Colonic mucosa (tissue), 4 donors: ENCODE results near the gene PDZD2. TPM values are rescaled to one million over a fixed set of nuclear protein-coding genes. Genes with fewer than 3 reads are reported as not detected.

Experiments used
- DNase-seq: peaks from one replicate; pipeline ENCODE4 v3.0.0-alpha.2; 2020
- H3K27ac ChIP-seq: fragments of 200-600 bp; one replicate; pipeline ENCODE4 v1.8.0; 2021
- H3K27me3 ChIP-seq: fragments of 200-600 bp; one replicate; pipeline ENCODE4 v1.8.0; 2021
- H3K36me3 ChIP-seq: fragments of 200-600 bp; one replicate; pipeline ENCODE4 v1.8.0; 2021
- H3K4me1 ChIP-seq: fragments of 200-600 bp; one replicate; pipeline ENCODE4 v1.8.0; 2021; ENCODE audit warnings: mild to moderate bottlenecking
- H3K4me3 ChIP-seq: fragments of 200-600 bp; one replicate; pipeline ENCODE4 v1.8.0; 2021
- H3K9ac ChIP-seq, 2 donors: one replicate each; pipeline ENCODE4 v1.7.0; 2013; ENCODE audit warnings: control low read depth in 2 of 2, low read depth in 2 of 2, low read length in 2 of 2
- H3K9me3 ChIP-seq: fragments of 200-600 bp; one replicate; pipeline ENCODE4 v1.8.0; 2021
- intact Hi-C: fragments of 100-400 bp; cut with DNase I; formaldehyde crosslinking; loops from one replicate; pipeline ENCODE4 v1.14.1; 2022
- total RNA-seq, 2 donors: library from RNA; stranded (reverse); fragmentation: NEBNext Ultra II Directional in 1 of 2; extraction: Animal tissue kit (Norgen Biotek cat#: 25700) in 1 of 2; gene quantifications; one replicate each; pipeline ENCODE4 v1.2.1, GENCODE V29; 2021
- TF ChIP-seq, protein P1 (sequence below): fragments of 200-600 bp; IDR thresholded peaks from one replicate; pipeline ENCODE4 v1.8.0; 2022; ENCODE audit warnings: antibody characterized with exemption, mild to moderate bottlenecking
- donor health status: healthy.
- donor health status: DM: no; HTN: no; CAD: no.
- donor health status: DM: no; HTN: no; CAD: no.

PDZD2 gene
- total RNA-seq, 2 donors from 2014 or later: 1.8 to 2.3 TPM

- Histone ChIP-seq H3K9me3 (no peaks in the 10 kb centered on the region), H3K9ac (no peak overlapping the region), H3K4me3 (no peak overlapping the region), H3K36me3 (no peaks in the 10 kb centered on the region), H3K27ac (no peak overlapping the region), H3K27me3 (no peaks in the 10 kb centered on the region), H3K4me1 (no peaks in the 10 kb centered on the region)
- TF ChIP-seq, protein P1, sequence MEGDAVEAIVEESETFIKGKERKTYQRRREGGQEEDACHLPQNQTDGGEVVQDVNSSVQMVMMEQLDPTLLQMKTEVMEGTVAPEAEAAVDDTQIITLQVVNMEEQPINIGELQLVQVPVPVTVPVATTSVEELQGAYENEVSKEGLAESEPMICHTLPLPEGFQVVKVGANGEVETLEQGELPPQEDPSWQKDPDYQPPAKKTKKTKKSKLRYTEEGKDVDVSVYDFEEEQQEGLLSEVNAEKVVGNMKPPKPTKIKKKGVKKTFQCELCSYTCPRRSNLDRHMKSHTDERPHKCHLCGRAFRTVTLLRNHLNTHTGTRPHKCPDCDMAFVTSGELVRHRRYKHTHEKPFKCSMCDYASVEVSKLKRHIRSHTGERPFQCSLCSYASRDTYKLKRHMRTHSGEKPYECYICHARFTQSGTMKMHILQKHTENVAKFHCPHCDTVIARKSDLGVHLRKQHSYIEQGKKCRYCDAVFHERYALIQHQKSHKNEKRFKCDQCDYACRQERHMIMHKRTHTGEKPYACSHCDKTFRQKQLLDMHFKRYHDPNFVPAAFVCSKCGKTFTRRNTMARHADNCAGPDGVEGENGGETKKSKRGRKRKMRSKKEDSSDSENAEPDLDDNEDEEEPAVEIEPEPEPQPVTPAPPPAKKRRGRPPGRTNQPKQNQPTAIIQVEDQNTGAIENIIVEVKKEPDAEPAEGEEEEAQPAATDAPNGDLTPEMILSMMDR: no peak
- intact Hi-C loops: no loop called here
- no peak for DNase-seq
These were observed 379.8 kb downstream of the PDZD2 start for GRCh38 chr5:32018476-32019436.

DNA sequence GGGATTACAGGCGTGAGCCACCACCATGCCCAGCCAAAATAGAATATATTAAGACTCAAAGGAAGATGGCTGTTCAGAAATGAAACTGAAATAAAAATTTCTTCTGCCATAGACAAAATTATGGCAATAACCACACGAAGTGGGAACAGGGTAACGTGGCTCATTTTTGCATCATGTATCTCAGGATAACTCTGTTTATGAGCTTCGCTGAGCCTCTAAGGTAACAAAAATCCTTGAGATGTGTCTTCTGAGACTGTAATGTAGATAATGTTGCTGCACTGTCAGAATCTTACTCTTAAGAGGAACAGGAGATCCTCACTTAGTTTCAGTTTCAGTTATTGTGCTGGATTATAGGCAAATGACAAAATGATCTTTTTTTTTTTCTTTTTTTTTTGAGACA lies 381.3 kb downstream of the PDZD2 start:
- TF ChIP-seq, protein P1: no peak
- no peaks in the 10 kb centered on the region for H3K36me3 ChIP-seq
- no peak for DNase-seq
- no peak overlapping the region for H3K4me3 ChIP-seq
- no peaks in the 10 kb centered on the region for H3K27me3 ChIP-seq
- H3K4me1 ChIP-seq: no peaks in the 10 kb centered on the region
- no peak overlapping the region for H3K9ac ChIP-seq
- intact Hi-C loops: no loop called here
- H3K27ac ChIP-seq: no peak overlapping the region
- H3K9me3 ChIP-seq: no peaks in the 10 kb centered on the region

GRCh38 chr5:32020946-32021345 lies 382.0 kb downstream of the PDZD2 start:
- intact Hi-C loops: no loop called here
- TF ChIP-seq, protein P1: no peak
- Histone ChIP-seq H3K4me3 (no peak overlapping the region), H3K9ac (no peak overlapping the region), H3K27me3 (no peaks in the 10 kb centered on the region), H3K4me1 (no peaks in the 10 kb centered on the region), H3K36me3 (no peaks in the 10 kb centered on the region), H3K9me3 (no peaks in the 10 kb centered on the region), H3K27ac (no peak overlapping the region)
- DNase-seq: no peak

DNA sequence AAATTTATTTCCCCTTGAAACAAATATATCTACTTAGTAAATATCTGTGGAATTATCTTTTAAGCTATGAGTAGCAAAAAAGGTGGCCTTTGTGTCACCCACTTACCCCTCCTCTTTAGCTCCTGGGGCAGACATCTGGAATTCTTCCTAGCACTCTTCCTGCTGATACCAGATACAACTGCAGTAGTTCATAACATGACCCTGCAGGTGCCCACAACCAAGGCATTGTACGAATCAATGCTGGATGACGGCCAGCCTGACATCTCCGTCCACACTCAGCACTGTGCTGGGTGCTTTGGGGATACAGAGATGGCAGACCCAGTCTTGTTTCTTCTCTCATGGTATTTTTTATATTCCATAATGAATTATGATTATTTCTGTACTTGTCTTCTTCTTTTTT lies 382.8 kb downstream of the PDZD2 start:
- no peaks in the 10 kb centered on the region for H3K27me3 ChIP-seq
- H3K27ac ChIP-seq: no peak overlapping the region
- H3K9me3 ChIP-seq: no peaks in the 10 kb centered on the region
- no peaks in the 10 kb centered on the region for H3K36me3 ChIP-seq
- H3K4me1 ChIP-seq: no peaks in the 10 kb centered on the region
- intact Hi-C loops: no loop called here
- TF ChIP-seq, protein P1: no peak
- no peak overlapping the region for H3K9ac ChIP-seq
- no peak overlapping the region for H3K4me3 ChIP-seq
- no peak for DNase-seq

GRCh38 chr5:32022638-32023037 lies 383.7 kb downstream of the PDZD2 start:
- Histone ChIP-seq H3K36me3 (no peaks in the 10 kb centered on the region), H3K9me3 (no peaks in the 10 kb centered on the region), H3K4me1 (no peaks in the 10 kb centered on the region), H3K4me3 (no peak overlapping the region), H3K27me3 (no peaks in the 10 kb centered on the region), H3K27ac (no peak overlapping the region), H3K9ac (no peak overlapping the region)
- TF ChIP-seq, protein P1: no peak
- DNase-seq: no peak
- intact Hi-C loops: no loop called here
